Measurements from ENCODE around the gene SLC18A3. TPM values are rescaled to one million over a fixed set of nuclear protein-coding genes. Genes with fewer than 3 reads are reported as not detected.

SLC18A3 gene
- total RNA-seq, 1 experiment from 2014 or later: not detected

GRCh38 chr10:49642311-49642710 lies 32.2 kb downstream of the SLC18A3 start:
- POLR2A ChIA-PET: no interaction called here
- DNase-seq (ENCODE audit: low read depth, low spot score) (no peak), ATAC-seq (no peak)
- TF ChIP-seq ZBTB33 (IDR thresholded peaks at IDR 0.05; ENCODE audit: extremely low read depth, insufficient replicate concordance, low read length) (no peak), SP1 (IDR thresholded peaks at IDR 0.05; ENCODE audit: low read depth) (no peak), JUND (IDR thresholded peaks at IDR 0.05) (no peak), POLR2A (IDR thresholded peaks at IDR 0.05; ENCODE audit: borderline replicate concordance, extremely low read depth, insufficient read depth, insufficient read length) (no peak), YY1 (IDR thresholded peaks at IDR 0.05; ENCODE audit: extremely low read depth, insufficient replicate concordance, low read depth, low read length) (no peak), MAX (IDR thresholded peaks at IDR 0.05) (no peak), CBX3 (IDR thresholded peaks at IDR 0.05; ENCODE audit: low read depth) (no peak), ELF1 (IDR thresholded peaks at IDR 0.05; ENCODE audit: borderline replicate concordance, low read depth) (no peak), EZH2phosphoT487 (IDR thresholded peaks at IDR 0.05; ENCODE audit: borderline replicate concordance) (no peak), ZFX (IDR thresholded peaks at IDR 0.05) (no peak), ZNF274 (IDR thresholded peaks at IDR 0.05; ENCODE audit: low read depth, low read length) (no peak), SIN3A (IDR thresholded peaks at IDR 0.05; ENCODE audit: low read depth) (no peak), ATF3 (IDR thresholded peaks at IDR 0.05) (no peak)
- no peak overlapping the region for H3K4me3 ChIP-seq (replicated peaks in 1 of 2; ENCODE audit: low read depth in 1 of 2, low read length in 2 of 2)
- no peaks in the 10 kb centered on the region for H3K79me2 ChIP-seq (ENCODE audit: insufficient read depth, low read length)
- no peaks in the 10 kb centered on the region for H4K20me1 ChIP-seq (ENCODE audit: insufficient read depth)
- no TSS peak for BruUV-seq (replicated peaks)
- intact Hi-C loops (cut with micrococcal nuclease): no loop called here
- no peak overlapping the region for H3K27ac ChIP-seq (ENCODE audit: low read depth, low read length)
- H3K27me3 ChIP-seq (ENCODE audit: insufficient read depth, low read length): peaks cover 34% of the 10 kb centered on the region
- H3K36me3 ChIP-seq (ENCODE audit: control insufficient read depth in 1 of 2, insufficient read depth in 2 of 2, low read length in 2 of 2): no peaks in the 10 kb centered on the region
- no peak overlapping the region for H3K9ac ChIP-seq (ENCODE audit: low read length)
- H3K9me2 ChIP-seq (ENCODE audit: insufficient read depth): no peaks in the 10 kb centered on the region
- no peaks in the 10 kb centered on the region for H3K9me3 ChIP-seq (ENCODE audit: control insufficient read depth in 1 of 2, insufficient read depth in 1 of 2, low read depth in 1 of 2, low read length in 2 of 2)
- RAD21 ChIA-PET (ENCODE audit: low non-redundant PET in 1 of 2, low total read pairs in 2 of 2, uncharacterized antibody in 2 of 2, unreplicated experiment in 2 of 2): no interaction called here
- CTCF ChIA-PET: no interaction called here
- H3K4me2 ChIP-seq (ENCODE audit: low read length): no peak overlapping the region
- no peaks in the 10 kb centered on the region for H3K4me1 ChIP-seq (ENCODE audit: control insufficient read depth in 1 of 2, insufficient read depth in 2 of 2, low read length in 2 of 2)
- no peak overlapping the region for H2AFZ ChIP-seq (ENCODE audit: low read depth, low read length, poor library complexity, severe bottlenecking)

Measured in HCT116 (cell line).